Neuron (in vitro differentiated cells): ENCODE measurements around the gene SLC17A3.

ENCODE experiments used
- H2AFZ ChIP-seq: one replicate; pipeline ENCODE4 v1.6.1; 2013; ENCODE audit warnings: low read depth, mild to moderate bottlenecking, inconsistent platforms, low read length, moderate library complexity
- H3K27me3 ChIP-seq: one replicate; pipeline ENCODE4 v1.6.1; 2013; ENCODE audit warnings: low read length; ENCODE audit not compliant: insufficient read depth
- H3K36me3 ChIP-seq: one replicate; pipeline ENCODE4 v1.6.1; 2013; ENCODE audit warnings: low read length; ENCODE audit not compliant: insufficient read depth
- H3K4me1 ChIP-seq: one replicate; pipeline ENCODE4 v1.6.1; 2013; ENCODE audit warnings: low read length; ENCODE audit not compliant: insufficient read depth
- H3K4me3 ChIP-seq: 2 replicates; pipeline ENCODE4 v1.5.1; 2013; ENCODE audit warnings: mild to moderate bottlenecking, low read length, moderate library complexity
- H3K9me3 ChIP-seq: one replicate; pipeline ENCODE4 v1.6.1; 2013; ENCODE audit warnings: low read length

The SLC17A3 gene

DNA sequence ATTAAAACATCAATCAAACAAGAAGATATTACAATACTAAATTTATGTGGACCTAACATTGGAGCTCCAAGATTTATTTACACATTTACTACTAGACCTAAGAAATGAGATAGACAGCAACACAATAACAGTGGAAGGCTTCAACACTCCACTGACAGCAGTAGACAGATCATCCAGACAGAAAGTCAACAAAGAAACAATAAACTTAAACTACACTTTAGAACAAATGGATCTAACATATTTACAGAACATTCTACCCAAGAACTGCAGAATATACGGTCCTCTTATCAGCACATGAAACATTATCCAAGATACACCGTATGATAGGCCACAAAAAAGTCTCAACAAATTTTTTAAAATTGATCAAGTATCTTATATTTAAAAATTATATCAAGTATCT lies 69.2 kb downstream of the SLC17A3 start:
- no peaks in the 10 kb centered on the region for H3K27me3 ChIP-seq
- no peaks in the 10 kb centered on the region for H3K36me3 ChIP-seq
- H2AFZ ChIP-seq, result no peak overlapping the region
- H3K4me3 ChIP-seq, result no peak overlapping the region
- no peaks in the 10 kb centered on the region for H3K9me3 ChIP-seq
- no peaks in the 10 kb centered on the region for H3K4me1 ChIP-seq

GRCh38 chr6:25801436-25801835 lies 72.6 kb downstream of the SLC17A3 start:
- H2AFZ ChIP-seq, result no peak overlapping the region
- no peaks in the 10 kb centered on the region for H3K36me3 ChIP-seq
- H3K9me3 ChIP-seq, result no peaks in the 10 kb centered on the region
- H3K4me3 ChIP-seq, result no peak overlapping the region
- no peaks in the 10 kb centered on the region for H3K4me1 ChIP-seq
- H3K27me3 ChIP-seq, result peaks cover 3% of the 10 kb centered on the region
